GM12878 (cell line): ENCODE data around the gene INHBE. TPM values are rescaled to one million over a fixed set of nuclear protein-coding genes. Genes with fewer than 3 reads are reported as not detected.
A peak's percentile ranks its signal among the peaks of the same experiment; 100 is the strongest.

Source experiments
- ATAC-seq: fragments of 200-7000 bp; cut with Tn5 transposase; 3 replicates; pipeline ENCODE4 v1.9.1; 2020; ENCODE audit warnings: mild to moderate bottlenecking, moderate library complexity
- BruUV-seq: library from RNA; stranded (reverse); fragments of 400-500 nt; replicated peaks from 2 replicates; lab custom pipeline; 2021; lab: Mats Ljungman, UMichigan
- CTCF ChIA-PET: fragments of 300-600 bp; sonication (Branson Sonifier 250); formaldehyde crosslinking; extraction: SDS; loops from one replicate; lab custom pipeline; 2021; ENCODE audit warnings: inconsistent platforms; lab: Yijun Ruan, JAX
- POLR2A ChIA-PET: fragments of 350-600 bp; formaldehyde crosslinking; extraction: SDS; loops from one replicate; lab custom pipeline; 2021; ENCODE audit warnings: inconsistent platforms; lab: Charles Lee
- RAD21 ChIA-PET: fragments of 300-600 bp; sonication (Branson Sonifier 250); formaldehyde crosslinking; loops from one replicate; lab custom pipeline; 2023; ENCODE audit warnings: antibody characterized with exemption; ENCODE audit not compliant: unreplicated experiment; lab: Charles Lee
- SMC1A ChIA-PET: fragments of 300-600 bp; sonication (Branson Sonifier 250); formaldehyde crosslinking; loops from one replicate; lab custom pipeline; 2023; ENCODE audit not compliant: unreplicated experiment, uncharacterized antibody; lab: Charles Lee
- DNase-seq: peaks from one replicate; pipeline ENCODE4 v3.0.0-alpha.2; 2011; ENCODE audit warnings: low read depth, low spot score
- FAIRE-seq: peaks from 3 replicates; lab custom pipeline; 2011; peaks lifted over from hg19 to GRCh38; lab: Jason Lieb, UNC
- H2AFZ ChIP-seq: 2 replicates; pipeline ENCODE4 v1.6.0; 2011; ENCODE audit warnings: low read depth, low read length, control low read depth; ENCODE audit not compliant: control insufficient read depth
- H3K27ac ChIP-seq: 2 replicates; pipeline ENCODE4 v1.5.1; 2011; ENCODE audit warnings: control low read depth; ENCODE audit not compliant: control insufficient read depth, insufficient read depth
- H3K27me3 ChIP-seq, 2 experiments: replicated peaks in 1 of 2; 2 replicates each; pipeline versions ENCODE4 v1.6.0 to v1.6.1; 2011; ENCODE audit warnings: low read length in 1 of 2; ENCODE audit not compliant: control insufficient read depth in 2 of 2, insufficient read depth in 2 of 2
- H3K36me3 ChIP-seq, 2 experiments: 2 replicates each; pipeline ENCODE4 v1.5.1; 2011; ENCODE audit warnings: low read length in 1 of 2; ENCODE audit not compliant: control insufficient read depth in 2 of 2, insufficient read depth in 2 of 2
- H3K4me1 ChIP-seq: 2 replicates; pipeline ENCODE4 v1.6.1; 2011; ENCODE audit warnings: mild to moderate bottlenecking, low read length, moderate library complexity, mixed read lengths; ENCODE audit not compliant: control insufficient read depth, insufficient read depth
- H3K4me2 ChIP-seq: 2 replicates; pipeline ENCODE4 v1.6.0; 2011; ENCODE audit warnings: control low read depth; ENCODE audit not compliant: control insufficient read depth, insufficient read depth
- H3K4me3 ChIP-seq: fragments of 200-600 bp; sonication (generic); 2 replicates; pipeline ENCODE4 v1.5.1; 2016
- H3K79me2 ChIP-seq: 2 replicates; pipeline ENCODE4 v1.6.0; 2011; ENCODE audit warnings: low read length; ENCODE audit not compliant: control insufficient read depth, insufficient read depth
- H3K9ac ChIP-seq: 2 replicates; pipeline ENCODE4 v1.8.0; 2011; ENCODE audit warnings: low read length, control low read depth, mixed read lengths; ENCODE audit not compliant: control insufficient read depth, insufficient read depth
- H3K9me3 ChIP-seq: replicated peaks from 3 replicates; pipeline ENCODE4 v1.5.1; 2011; ENCODE audit warnings: mild to moderate bottlenecking, low read length; ENCODE audit not compliant: control insufficient read depth, insufficient read depth
- H4K20me1 ChIP-seq: 2 replicates; pipeline ENCODE4 v1.6.0; 2011; ENCODE audit not compliant: control insufficient read depth, insufficient read depth
- CREB1 ChIP-seq: IDR thresholded peaks from 2 replicates; pipeline ENCODE4 v1.6.1; 2012; ENCODE audit warnings: low read depth, mild to moderate bottlenecking, inconsistent platforms
- DPF2 ChIP-seq: fragments of 450-650 bp; IDR thresholded peaks from 2 replicates; pipeline ENCODE4 v1.6.1; 2017; ENCODE audit warnings: mild to moderate bottlenecking
- MEF2A ChIP-seq: IDR thresholded peaks from 2 replicates; pipeline ENCODE4 v1.6.1; 2011; ENCODE audit warnings: low read depth, mild to moderate bottlenecking, low read length, moderate library complexity; ENCODE audit not compliant: insufficient read depth
- MEF2B ChIP-seq: fragments of 450-650 bp; IDR thresholded peaks from 2 replicates; pipeline ENCODE4 v1.6.1; 2018; ENCODE audit warnings: mild to moderate bottlenecking, moderate library complexity; ENCODE audit not compliant: partially characterized antibody, poor library complexity, severe bottlenecking
- PBX3 ChIP-seq: IDR thresholded peaks from 2 replicates; pipeline ENCODE4 v1.6.1; 2011; ENCODE audit warnings: mild to moderate bottlenecking, low read depth, low read length, moderate library complexity; ENCODE audit not compliant: insufficient replicate concordance
- PKNOX1 ChIP-seq: fragments of 450-650 bp; IDR thresholded peaks from 2 replicates; pipeline ENCODE4 v1.6.1; 2016; ENCODE audit warnings: mild to moderate bottlenecking
- POU2F2 ChIP-seq: IDR thresholded peaks from 3 replicates; pipeline ENCODE4 v1.6.1; 2011; ENCODE audit warnings: low read depth, mild to moderate bottlenecking, low read length, borderline replicate concordance
- RB1 ChIP-seq: fragments of 450-650 bp; formaldehyde crosslinking; IDR thresholded peaks from 2 replicates; pipeline ENCODE4 v1.6.1; 2017; ENCODE audit warnings: mild to moderate bottlenecking, borderline replicate concordance
- RCOR1 ChIP-seq: conservative IDR thresholded peaks from 2 replicates; pipeline ENCODE4 v1.6.1; 2012; ENCODE audit warnings: low read depth, low read length, improper control_type of control experiment
- RELB ChIP-seq: fragments of 450-650 bp; IDR thresholded peaks from 2 replicates; pipeline ENCODE4 v1.6.1; 2017; ENCODE audit warnings: low read depth, mild to moderate bottlenecking, moderate library complexity
- YBX1 ChIP-seq: fragments of 450-650 bp; IDR thresholded peaks from 2 replicates; pipeline ENCODE4 v1.6.1; 2016; ENCODE audit warnings: antibody characterized with exemption
- YY1 ChIP-seq: IDR thresholded peaks from 2 replicates; pipeline ENCODE4 v1.6.1; 2011; ENCODE audit warnings: low read depth, mild to moderate bottlenecking, low read length
- ZBTB40 ChIP-seq: fragments of 450-650 bp; IDR thresholded peaks from 2 replicates; pipeline ENCODE4 v1.6.1; 2016; ENCODE audit warnings: mild to moderate bottlenecking, moderate library complexity, borderline replicate concordance
- WGBS: methylation state at CpG from one replicate; pipeline ENCODE4 v1.1.6; 2016; ENCODE audit warnings: low lambda C conversion rate; ENCODE audit not compliant: insufficient replicate concordance, insufficient coverage; ENCODE audit errors: missing lambda C conversion rate; 5-methylcytosine and 5-hydroxymethylcytosine counted together
- in situ Hi-C: fragments of 300-500 bp; cut with MboI; formaldehyde crosslinking; loops from 9 replicates; pipeline ENCODE4 v1.14.3; 2018; ENCODE audit warnings: mixed read lengths
- intact Hi-C: fragments of 100-400 bp; cut with micrococcal nuclease; formaldehyde crosslinking; loops from one replicate; pipeline ENCODE4 v1.14.2; 2022; ENCODE audit not compliant: unreplicated experiment
- polyA plus RNA-seq, 11 experiments: library from polyadenylated mRNA; depleted of rRNA in 4 of 11; unstranded in 6 of 11; stranded (reverse) in 5 of 11; fragments of >200 nt; fragmentation: Nextera tagmentation in 4 of 11; fragmentation: Illumina TruSeq in 1 of 11; extraction: Ambion mirVana in 4 of 11; extraction: Trizol in 1 of 11; gene quantifications; 1 replicate in 1 of 11; 2 replicates in 10 of 11; pipeline versions ENCODE4 v1.2.1 to v1.2.3, GENCODE V29; 2011 to 2016; ENCODE audit warnings: inconsistent platforms in 2 of 11, missing spikeins in 2 of 11, low read depth in 1 of 11
- total RNA-seq, 4 experiments: library from RNA; depleted of rRNA in 3 of 4; stranded (reverse); fragments of >200 nt in 3 of 4; fragmentation: Illumina TruSeq in 1 of 4; extraction: Trizol in 1 of 4; gene quantifications; 2 replicates each; pipeline versions ENCODE4 v1.2.1 to v1.2.3, GENCODE V29; 2013 to 2021

INHBE gene
- total and polyA plus RNA-seq, 10 of the 15 experiments (the other 5 are each of a cell fraction or from before 2014, with no cell fraction given) = 0.09 to 2.5 (median 0.37) TPM

GRCh38 chr12:57462251-57462911 is 7.3 kb downstream of the INHBE start:
- no TSS peak for BruUV-seq
- Histone ChIP-seq H3K9ac (peak overlapping the region; percentile 67; the same call in 1 of the 2 replicates), H3K79me2 (no peaks in the 10 kb centered on the region), H3K27me3 (0 out of 4 replicates have a peak, but pooled peaks cover 0 to 4% of the 10 kb centered on the region in 2 experiments), H4K20me1 (0 out of 2 replicates have a peak, but pooled peaks cover 2% of the 10 kb centered on the region), H3K36me3 (0 out of 4 replicates have a peak, but pooled peaks cover 0 to 3% of the 10 kb centered on the region in 2 experiments), H3K9me3 (no peaks in the 10 kb centered on the region), H2AFZ (peak overlapping the region; percentile 87), H3K4me1 (peaks cover 35% of the 10 kb centered on the region), H3K4me2 (peak overlapping the region; percentile 100), H3K27ac (no peak overlapping the region), H3K4me3 (peak overlapping the region; percentile 68)
- WGBS = under 1% methylated on average over 19 of the region's 28 CpGs
- CTCF ChIA-PET = interaction anchor here (0.7 to 7.5 kb wide), 18 partner anchors 9 to 279 kb away, joined by 3 to 114 read pairs (median 4); partner anchors contain the start of genes ARHGAP9, DCTN2, INHBE and SHMT2
- SMC1A ChIA-PET = interaction anchor here (0.6 to 2.8 kb wide), 8 partner anchors 9 to 154 kb away, joined by 3 to 18 read pairs (median 3); no protein-coding TSS in a partner anchor
- POLR2A ChIA-PET = interaction anchor here (0.7 to 3.0 kb wide), 4 partner anchors 9 to 182 kb away, joined by 3 to 16 read pairs (median 4); no protein-coding TSS in a partner anchor
- DNase-seq (peak; percentile 81), ATAC-seq (peak; percentile 82), FAIRE-seq (peak; percentile 84)
- in situ Hi-C loops = no loop called here
- intact Hi-C loops = loop anchor here (5.0 kb wide), 1 partner anchor 60 kb away; the partner anchor contains the start of genes DDIT3 and MBD6
- RAD21 ChIA-PET = interaction anchor here (1.2 to 4.7 kb wide), 4 partner anchors 9 to 220 kb away, joined by 3 to 35 read pairs (median 4); partner anchors contain the start of gene INHBE
- TF ChIP-seq CREB1 (peak; percentile 82), YY1 (0 out of 2 replicates have a peak, but pooled peaks have one; percentile 49), ZBTB40 (peak; percentile 33; the same call in 1 of the 2 replicates), MEF2A (0 out of 2 replicates have a peak, but pooled peaks have one; percentile 27), RELB (peak; percentile 92), PBX3 (no peak), RB1 (peak; percentile 81; the same call in 1 of the 2 replicates), YBX1 (no peak), MEF2B (peak; percentile 99), POU2F2 (peak; percentile 62; the same call in 1 of the 3 replicates), RCOR1 (0 out of 2 replicates have a peak, but pooled peaks have one; percentile 41), PKNOX1 (0 out of 2 replicates have a peak, but pooled peaks have one; percentile 9), DPF2 (peak; percentile 14; the same call in 1 of the 2 replicates)
